B cell (primary cell): Measurements from ENCODE around the gene PDK1. TPM values are rescaled to one million over a fixed set of nuclear protein-coding genes. Genes with fewer than 3 reads are reported as not detected.

Experiments
- ATAC-seq: fragments of 200-7000 bp; cut with Tn5 transposase; one replicate; pipeline ENCODE4 v1.10.0; 2021; ENCODE audit warnings: low read depth, mild to moderate bottlenecking, moderate number of reproducible peaks, moderate library complexity
- CTCF ChIA-PET: fragments of 350-600 bp; sonication (Branson Sonifier 250); formaldehyde crosslinking; loops from one replicate; lab custom pipeline; 2021; ENCODE audit warnings: antibody characterized with exemption, inconsistent platforms; lab: Charles Lee
- POLR2A ChIA-PET: fragments of 350-600 bp; sonication (Branson Sonifier 250); formaldehyde crosslinking; loops from one replicate; lab custom pipeline; 2021; ENCODE audit warnings: antibody characterized with exemption; lab: Charles Lee
- DNase-seq: peaks from one replicate; pipeline ENCODE4 v3.0.0; 2013
- H2AFZ ChIP-seq: 2 replicates; pipeline ENCODE4 v1.6.1; 2012; ENCODE audit warnings: mild to moderate bottlenecking, low read depth, low read length; ENCODE audit not compliant: insufficient read depth, poor library complexity, severe bottlenecking
- H3K27ac ChIP-seq, 2 donors: 1 replicate in 1 of 2; 2 replicates in 1 of 2; pipeline ENCODE4 v1.5.1; 2012 to 2013; ENCODE audit warnings: low read length in 2 of 2, mild to moderate bottlenecking in 2 of 2, moderate library complexity in 1 of 2
- H3K27me3 ChIP-seq, 4 experiments: fragments of 200-600 bp in 1 of 4; sonication (generic) in 1 of 4; replicated peaks in 1 of 4; 1 replicate in 2 of 4; 2 replicates in 2 of 4; pipeline versions ENCODE4 v1.6.1 to v1.7.0; 2013 to 2016; ENCODE audit warnings: low read length in 3 of 4, mild to moderate bottlenecking in 2 of 4, mixed read lengths in 1 of 4, moderate library complexity in 1 of 4; ENCODE audit not compliant: insufficient read depth in 4 of 4, control insufficient read depth in 3 of 4; ENCODE audit errors: control extremely low read depth in 1 of 4
- H3K36me3 ChIP-seq, 2 experiments: replicated peaks in 1 of 2; 1 replicate in 1 of 2; 2 replicates in 1 of 2; pipeline versions ENCODE4 v1.6.1 to v1.7.1; 2013; ENCODE audit warnings: low read length in 1 of 2; ENCODE audit not compliant: insufficient read depth in 2 of 2, control insufficient read depth in 1 of 2; ENCODE audit errors: control extremely low read depth in 1 of 2, extremely low read depth in 1 of 2
- H3K4me1 ChIP-seq, 2 donors: fragments of 200-600 bp in 1 of 2; sonication (generic) in 1 of 2; 1 replicate in 1 of 2; 2 replicates in 1 of 2; pipeline versions ENCODE4 v1.5.1 to v1.6.1; 2013 to 2017; ENCODE audit warnings: low read length in 2 of 2; ENCODE audit not compliant: control insufficient read depth in 2 of 2, insufficient read depth in 2 of 2
- H3K4me2 ChIP-seq: replicated peaks from 2 replicates; pipeline ENCODE3; 2012; ENCODE audit warnings: mild to moderate bottlenecking, low read depth, low read length; ENCODE audit not compliant: poor library complexity, severe bottlenecking
- H3K4me3 ChIP-seq, 5 experiments: fragments of 200-600 bp in 1 of 5; sonication (generic) in 1 of 5; 1 replicate in 3 of 5; 2 replicates in 2 of 5; pipeline versions ENCODE4 v1.5.1 to v1.7.0; 2011 to 2016; ENCODE audit warnings: low read length in 4 of 5, mild to moderate bottlenecking in 4 of 5, low read depth in 2 of 5, control low read depth in 1 of 5, moderate library complexity in 1 of 5; ENCODE audit not compliant: insufficient read depth in 1 of 5; ENCODE audit errors: control extremely low read depth in 1 of 5, extremely low read depth in 1 of 5
- H3K79me2 ChIP-seq: fragments of 200-600 bp; sonication (generic); one replicate; pipeline ENCODE4 v1.6.0; 2016; ENCODE audit warnings: low read length; ENCODE audit not compliant: control insufficient read depth, insufficient read depth
- H3K9ac ChIP-seq: fragments of 200-600 bp; sonication (generic); 2 replicates; pipeline ENCODE4 v1.6.1; 2017; ENCODE audit warnings: mild to moderate bottlenecking, low read length, moderate library complexity
- H3K9me3 ChIP-seq, 3 donors: one replicate each; pipeline versions ENCODE4 v1.6.1 to v1.7.1; 2013; ENCODE audit warnings: low read length in 2 of 3; ENCODE audit not compliant: control insufficient read depth in 2 of 3, insufficient read depth in 1 of 3; ENCODE audit errors: control extremely low read depth in 1 of 3
- H4K20me1 ChIP-seq: 2 replicates; pipeline ENCODE4 v1.6.0; 2012; ENCODE audit warnings: mild to moderate bottlenecking, low read length; ENCODE audit not compliant: insufficient read depth, control insufficient read depth, poor library complexity, severe bottlenecking
- H3K27ac Mint-ChIP-seq: one replicate; pipeline ENCODE4 v1.8.0; 2021; ENCODE audit warnings: mixed read lengths
- H3K27me3 Mint-ChIP-seq: one replicate; pipeline ENCODE4 v1.8.0; 2021; ENCODE audit warnings: mixed read lengths
- H3K4me1 Mint-ChIP-seq: one replicate; pipeline ENCODE4 v1.8.0; 2021; ENCODE audit warnings: mixed read lengths
- H3K4me3 Mint-ChIP-seq: one replicate; pipeline ENCODE4 v1.8.0; 2021; ENCODE audit warnings: mixed read lengths
- H3K9me3 Mint-ChIP-seq: one replicate; pipeline ENCODE4 v1.8.0; 2022; ENCODE audit warnings: mixed read lengths; ENCODE audit not compliant: insufficient read depth
- EZH2 ChIP-seq: IDR thresholded peaks from 2 replicates; pipeline ENCODE4 v1.6.1; 2012; ENCODE audit warnings: borderline replicate concordance, low read depth, mild to moderate bottlenecking, moderate library complexity, low read length; ENCODE audit not compliant: insufficient read depth, poor library complexity, severe bottlenecking
- WGBS: methylation state at CpG from one replicate; pipeline ENCODE4 v1.1.5; 2013; ENCODE audit warnings: missing lambda C conversion rate; ENCODE audit not compliant: insufficient coverage; 5-methylcytosine and 5-hydroxymethylcytosine counted together
- intact Hi-C: fragments of 100-400 bp; cut with micrococcal nuclease; formaldehyde crosslinking; loops from one replicate; pipeline ENCODE4 v1.10.0; 2022
- polyA plus RNA-seq: library from polyadenylated mRNA; depleted of rRNA; stranded (reverse); fragments of >200 nt; gene quantifications from 2 replicates; pipeline ENCODE4 v1.2.3, GENCODE V29; 2012
- total RNA-seq, 2 donors: library from RNA; stranded (reverse); fragments of 120-200 nt in 1 of 2; gene quantifications; 1 replicate in 1 of 2; 2 replicates in 1 of 2; pipeline versions ENCODE4 v1.2.3 to v1.2.4, GENCODE V29; 2013 to 2022
- TF ChIP-seq, protein P1 (sequence below): fragments of 200-600 bp; IDR thresholded peaks from one replicate; pipeline ENCODE4 v1.8.0; 2022; ENCODE audit warnings: antibody characterized with exemption, mild to moderate bottlenecking

PDK1 gene
- total and polyA plus RNA-seq, 2 donors (not counting 1 experiment from before 2014, with no cell fraction given), result 12.5 to 25.5 TPM

GRCh38 chr2:172560721-172561120 is 4.8 kb downstream of the PDK1 start:
- ChIA-PET CTCF (no interaction called here), POLR2A (no interaction called here)
- Histone ChIP-seq H3K9ac (no peak overlapping the region), H3K27ac (no peak overlapping the region), H3K4me1 (peaks cover 13 to 15% of the 10 kb centered on the region in 2 donors), H3K79me2 (peaks cover 59% of the 10 kb centered on the region), H3K27me3 (no peaks in the 10 kb centered on the region), H3K9me3 (no peaks in the 10 kb centered on the region), H4K20me1 (peaks cover 30% of the 10 kb centered on the region), H2AFZ (no peak overlapping the region), H3K4me3 (no peak overlapping the region), H3K36me3 (peaks cover 7 to 30% of the 10 kb centered on the region in 2 experiments), H3K4me2 (no peak overlapping the region)
- Mint-ChIP-seq H3K4me1 (peaks cover 20% of the 10 kb centered on the region), H3K27me3 (no peaks in the 10 kb centered on the region), H3K27ac (no peak overlapping the region), H3K4me3 (no peak overlapping the region), H3K9me3 (no peaks in the 10 kb centered on the region)
- DNase-seq (no peak), ATAC-seq (no peak)
- no peak for TF ChIP-seq EZH2
- TF ChIP-seq, protein P1, sequence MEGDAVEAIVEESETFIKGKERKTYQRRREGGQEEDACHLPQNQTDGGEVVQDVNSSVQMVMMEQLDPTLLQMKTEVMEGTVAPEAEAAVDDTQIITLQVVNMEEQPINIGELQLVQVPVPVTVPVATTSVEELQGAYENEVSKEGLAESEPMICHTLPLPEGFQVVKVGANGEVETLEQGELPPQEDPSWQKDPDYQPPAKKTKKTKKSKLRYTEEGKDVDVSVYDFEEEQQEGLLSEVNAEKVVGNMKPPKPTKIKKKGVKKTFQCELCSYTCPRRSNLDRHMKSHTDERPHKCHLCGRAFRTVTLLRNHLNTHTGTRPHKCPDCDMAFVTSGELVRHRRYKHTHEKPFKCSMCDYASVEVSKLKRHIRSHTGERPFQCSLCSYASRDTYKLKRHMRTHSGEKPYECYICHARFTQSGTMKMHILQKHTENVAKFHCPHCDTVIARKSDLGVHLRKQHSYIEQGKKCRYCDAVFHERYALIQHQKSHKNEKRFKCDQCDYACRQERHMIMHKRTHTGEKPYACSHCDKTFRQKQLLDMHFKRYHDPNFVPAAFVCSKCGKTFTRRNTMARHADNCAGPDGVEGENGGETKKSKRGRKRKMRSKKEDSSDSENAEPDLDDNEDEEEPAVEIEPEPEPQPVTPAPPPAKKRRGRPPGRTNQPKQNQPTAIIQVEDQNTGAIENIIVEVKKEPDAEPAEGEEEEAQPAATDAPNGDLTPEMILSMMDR, result no peak
- intact Hi-C loops, result no loop called here
- no CpG with 5 or more reads among the region's 2 CpGs for whole genome bisulfite sequencing

DNA sequence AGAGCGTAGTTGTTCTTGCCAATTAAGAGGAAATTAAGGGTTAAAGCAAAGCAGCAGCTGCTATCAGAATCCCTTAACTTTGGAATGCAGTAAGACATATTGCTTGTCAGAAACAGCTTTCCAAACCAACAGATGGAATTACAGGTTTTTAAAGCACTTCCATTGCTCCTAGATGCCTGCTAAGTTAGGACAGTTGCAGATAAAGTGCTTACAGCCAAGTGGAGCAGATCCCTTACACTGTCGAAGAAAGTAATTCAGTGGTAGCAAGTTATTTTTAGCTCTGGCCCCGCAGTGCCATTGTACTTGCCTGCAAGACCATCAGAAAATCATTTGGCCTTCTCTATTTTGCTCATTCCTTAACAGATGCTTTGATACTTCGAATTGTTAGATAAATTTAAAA is 5.4 kb downstream of the PDK1 start:
- Histone ChIP-seq H3K27me3 (no peaks in the 10 kb centered on the region), H2AFZ (no peak overlapping the region), H3K79me2 (peaks cover 57% of the 10 kb centered on the region), H4K20me1 (peaks cover 30% of the 10 kb centered on the region), H3K27ac (no peak overlapping the region), H3K9me3 (no peaks in the 10 kb centered on the region), H3K36me3 (peaks cover 7 to 34% of the 10 kb centered on the region in 2 experiments), H3K4me2 (no peak overlapping the region), H3K4me3 (no peak overlapping the region), H3K4me1 (peaks cover 13 to 15% of the 10 kb centered on the region in 2 donors), H3K9ac (no peak overlapping the region)
- no peaks in the 10 kb centered on the region for H3K27me3 Mint-ChIP-seq
- CTCF ChIA-PET, result no interaction called here
- DNase-seq (no peak), ATAC-seq (no peak)
- H3K9me3 Mint-ChIP-seq, result no peaks in the 10 kb centered on the region
- H3K4me1 Mint-ChIP-seq, result peaks cover 20% of the 10 kb centered on the region
- no peak for TF ChIP-seq EZH2
- TF ChIP-seq, protein P1, result no peak
- intact Hi-C loops, result no loop called here
- H3K4me3 Mint-ChIP-seq, result no peak overlapping the region
- POLR2A ChIA-PET, result no interaction called here
- H3K27ac Mint-ChIP-seq, result no peak overlapping the region
- WGBS, result 83% methylated on average over 2 of the region's 4 CpGs
